K562 (cell line): ENCODE data around the gene TRUB2. TPM values are rescaled to one million over a fixed set of nuclear protein-coding genes. Genes with fewer than 3 reads are reported as not detected.

Experiments used
- ATAC-seq: fragments of 200-7000 bp; cut with Tn5 transposase; 3 replicates; pipeline ENCODE4 v1.9.1; 2020; ENCODE audit warnings: moderate library complexity
- BruUV-seq: library from RNA; stranded (reverse); fragments of 400-500 nt; replicated peaks from 2 replicates; lab custom pipeline; 2021; lab: Mats Ljungman, UMichigan
- CTCF ChIA-PET: fragments of 300-600 bp; formaldehyde crosslinking; extraction: SDS; loops from one replicate; lab custom pipeline; 2021; ENCODE audit warnings: low intra/inter-chr PET ratio; lab: Yijun Ruan, JAX
- POLR2A ChIA-PET: fragments of 300-600, 350-650 bp; sonication (Branson Sonifier 250); formaldehyde crosslinking; extraction: SDS; loops from one replicate; lab custom pipeline; 2021; ENCODE audit warnings: antibody characterized with exemption, inconsistent platforms; lab: Yijun Ruan, JAX
- DNase-seq, 4 experiments: peaks; one replicate each; pipeline versions ENCODE4 v3.0.0 to v3.0.0-alpha.2; 2011 to 2018; ENCODE audit warnings: low spot score in 3 of 4, mixed read lengths in 3 of 4; ENCODE audit errors: extremely low read depth in 1 of 4
- FAIRE-seq: peaks from 2 replicates; lab custom pipeline; 2011; peaks lifted over from hg19 to GRCh38; lab: Jason Lieb, UNC
- H2AFZ ChIP-seq: 2 replicates; pipeline ENCODE4 v1.6.0; 2011; ENCODE audit warnings: low read depth, low read length, control low read depth, inconsistent platforms
- H3K27ac ChIP-seq: fragments of 200-600 bp; 3 replicates; pipeline ENCODE4 v1.8.0; 2011; ENCODE audit warnings: low read depth, mild to moderate bottlenecking, control low read depth, inconsistent platforms, low read length, moderate library complexity, mixed read lengths; ENCODE audit errors: extremely low read depth
- H3K27me3 ChIP-seq, 2 experiments: fragments of 300-600 bp in 1 of 2; 2 replicates in 1 of 2; 3 replicates in 1 of 2; pipeline versions ENCODE4 v1.6.0 to v1.8.0; 2011; ENCODE audit warnings: inconsistent platforms in 2 of 2, low read length in 2 of 2, mild to moderate bottlenecking in 1 of 2, mixed read lengths in 1 of 2, moderate library complexity in 1 of 2; ENCODE audit not compliant: control insufficient read depth in 2 of 2, insufficient read depth in 2 of 2
- H3K36me3 ChIP-seq: fragments of 300-600 bp; 3 replicates; pipeline ENCODE4 v1.8.0; 2011; ENCODE audit warnings: mild to moderate bottlenecking, low read length, inconsistent platforms; ENCODE audit not compliant: control insufficient read depth, insufficient read depth
- H3K4me1 ChIP-seq, 2 experiments: fragments of 200-600 bp in 1 of 2; replicated peaks in 1 of 2; 2 replicates in 1 of 2; 3 replicates in 1 of 2; pipeline versions ENCODE4 v1.5.1 to v1.8.0; 2011; ENCODE audit warnings: inconsistent platforms in 2 of 2, low read length in 2 of 2, mild to moderate bottlenecking in 1 of 2, mixed read lengths in 1 of 2, moderate library complexity in 1 of 2; ENCODE audit not compliant: control insufficient read depth in 2 of 2, insufficient read depth in 2 of 2
- H3K4me2 ChIP-seq: 2 replicates; pipeline ENCODE4 v1.6.1; 2011; ENCODE audit warnings: low read length, control low read depth, inconsistent platforms, mixed read lengths; ENCODE audit not compliant: insufficient read depth
- H3K4me3 ChIP-seq: fragments of 200-600 bp; sonication (generic), shearing (Covaris generic); 2 replicates; pipeline ENCODE4 v1.5.1; 2016; ENCODE audit warnings: control low read depth, inconsistent platforms
- H3K79me2 ChIP-seq: fragments of 200-600 bp; 3 replicates; pipeline ENCODE4 v1.8.0; 2011; ENCODE audit warnings: low read length, inconsistent platforms; ENCODE audit not compliant: control insufficient read depth, insufficient read depth
- H3K9ac ChIP-seq, 2 experiments: 2 replicates each; pipeline versions ENCODE4 v1.6.0 to v1.6.1; 2011; ENCODE audit warnings: low read depth in 2 of 2, low read length in 2 of 2, control low read depth in 1 of 2, inconsistent platforms in 1 of 2, mild to moderate bottlenecking in 1 of 2, mixed read lengths in 1 of 2; ENCODE audit not compliant: insufficient read depth in 1 of 2
- H3K9me1 ChIP-seq: one replicate; pipeline ENCODE4 v1.6.0; 2011; ENCODE audit warnings: inconsistent platforms, mild to moderate bottlenecking, low read length, moderate library complexity; ENCODE audit not compliant: control insufficient read depth, insufficient read depth
- H3K9me3 ChIP-seq: replicated peaks from 2 replicates; pipeline ENCODE4 v1.5.1; 2011; ENCODE audit warnings: low read depth, low read length, inconsistent platforms; ENCODE audit not compliant: control insufficient read depth, insufficient read depth
- H4K20me1 ChIP-seq: replicated peaks from 2 replicates; pipeline ENCODE4 v1.6.1; 2011; ENCODE audit warnings: low read length, inconsistent platforms, mixed read lengths; ENCODE audit not compliant: control insufficient read depth, insufficient read depth
- GABPB2 ChIP-seq: fragments of 250-450 bp; sonication (Bioruptor Pico); conservative IDR thresholded peaks from 2 replicates; pipeline ENCODE4 v1.5.1; 2021; ENCODE audit warnings: mild to moderate bottlenecking
- MCM7 ChIP-seq, 2 experiments: fragments of 450-650 bp; IDR thresholded peaks; 2 replicates each; pipeline ENCODE4 v1.6.1; 2016 to 2018
- POLR2A ChIP-seq: fragments of 450-650 bp; conservative IDR thresholded peaks from 2 replicates; pipeline ENCODE4 v1.6.1; 2016
- POLR2AphosphoS5 ChIP-seq: IDR thresholded peaks from 2 replicates; pipeline ENCODE4 v1.6.1; 2011; ENCODE audit warnings: mild to moderate bottlenecking, low read depth, low read length, moderate library complexity; ENCODE audit not compliant: control insufficient read depth, insufficient read depth
- POLR3G ChIP-seq: IDR thresholded peaks from 2 replicates; pipeline ENCODE4 v1.6.1; 2011; ENCODE audit not compliant: insufficient read length, insufficient replicate concordance; ENCODE audit errors: extremely low read depth
- RBFOX2 ChIP-seq: fragments of 200-400 bp; formaldehyde crosslinking; IDR thresholded peaks from 2 replicates; pipeline ENCODE4 v1.6.1; 2017; ENCODE audit warnings: low read depth, mild to moderate bottlenecking, low read length, moderate library complexity
- TOE1 ChIP-seq, 2 experiments: fragments of 450-650 bp in 1 of 2; sonication (generic) in 1 of 2; formaldehyde crosslinking in 1 of 2; IDR thresholded peaks; 2 replicates each; pipeline versions ENCODE4 v1.7.1 to v1.8.0; 2016 to 2022; ENCODE audit warnings: borderline replicate concordance in 2 of 2, mild to moderate bottlenecking in 2 of 2, antibody characterized with exemption in 1 of 2, inconsistent platforms in 1 of 2, low read depth in 1 of 2, missing genetic modification reagents in 1 of 2, moderate library complexity in 1 of 2
- VEZF1 ChIP-seq: fragments of 200-800 bp; sonication (Bioruptor generic); IDR thresholded peaks from 2 replicates; pipeline ENCODE4 v1.6.1; 2017; ENCODE audit warnings: missing genetic modification characterization, missing compliant biosample characterization
- ZNF12 ChIP-seq: sonication (generic); formaldehyde crosslinking; IDR thresholded peaks from 2 replicates; pipeline ENCODE4 v1.4.0; 2020; ENCODE audit warnings: mild to moderate bottlenecking, missing genetic modification reagents
- ZNF444 ChIP-seq: fragments of 250-450 bp; sonication (Bioruptor Pico); IDR thresholded peaks from 2 replicates; pipeline ENCODE4 v1.4.0; 2020; ENCODE audit warnings: mild to moderate bottlenecking, moderate library complexity
- in situ Hi-C: fragments of 300-500 bp; cut with MboI; formaldehyde crosslinking; loops from 4 replicates; pipeline ENCODE4 v1.15.0; 2018; ENCODE audit warnings: inconsistent platforms, mixed read lengths
- intact Hi-C: fragments of 100-400 bp; cut with micrococcal nuclease; formaldehyde crosslinking; loops from 2 replicates; pipeline ENCODE4 v1.14.2; 2022
- polyA plus RNA-seq, 8 experiments: library from polyadenylated mRNA; depleted of rRNA in 4 of 8; stranded (reverse) in 5 of 8; unstranded in 3 of 8; fragments of >200 nt; fragmentation: Nextera tagmentation in 2 of 8; fragmentation: Illumina TruSeq in 1 of 8; extraction: Ambion mirVana in 2 of 8; extraction: Trizol in 1 of 8; gene quantifications; 2 replicates each; pipeline versions ENCODE4 v1.2.1 to v1.2.3, GENCODE V29; 2011 to 2014; ENCODE audit warnings: inconsistent platforms in 1 of 8, missing spikeins in 1 of 8
- total RNA-seq, 7 experiments: library from RNA; depleted of rRNA in 6 of 7; stranded (reverse); fragments of >200 nt in 6 of 7; fragmentation: Illumina TruSeq in 2 of 7; extraction: Trizol in 2 of 7; gene quantifications; 2 replicates each; pipeline versions ENCODE4 v1.2.1 to v1.2.3, GENCODE V29; 2011 to 2021; ENCODE audit warnings: low replicate concordance in 1 of 7

The TRUB2 gene
- total and polyA plus RNA-seq, 9 of the 15 experiments (the other 6 are each of a cell fraction or from before 2014, with no cell fraction given) = 9.3 to 110 (median 63.0) TPM

- TF ChIP-seq RBFOX2 (peak; percentile 79), GABPB2 (no peak), POLR2A (peak; percentile 81), POLR3G (no peak), ZNF444 (CRISPR knock-in tag) (no peak), VEZF1 (CRISPR knock-in tag) (peak; percentile 88), TOE1 (IDR thresholded peaks at IDR 0.05; ENCODE audit: borderline replicate concordance) (no peak), TOE1 (CRISPR knock-in tag; IDR thresholded peaks at IDR 0.05; ENCODE audit: borderline replicate concordance, low read depth) (peak; percentile 37; the same call in 1 of the 2 replicates)
- TF ChIP-seq, all 486 proteins: peak for 91
Observed at GRCh38 chr9:128370752-128371629, 48.7 kb upstream of the TRUB2 start, which contains the start of gene URM1 (continued).

DNA sequence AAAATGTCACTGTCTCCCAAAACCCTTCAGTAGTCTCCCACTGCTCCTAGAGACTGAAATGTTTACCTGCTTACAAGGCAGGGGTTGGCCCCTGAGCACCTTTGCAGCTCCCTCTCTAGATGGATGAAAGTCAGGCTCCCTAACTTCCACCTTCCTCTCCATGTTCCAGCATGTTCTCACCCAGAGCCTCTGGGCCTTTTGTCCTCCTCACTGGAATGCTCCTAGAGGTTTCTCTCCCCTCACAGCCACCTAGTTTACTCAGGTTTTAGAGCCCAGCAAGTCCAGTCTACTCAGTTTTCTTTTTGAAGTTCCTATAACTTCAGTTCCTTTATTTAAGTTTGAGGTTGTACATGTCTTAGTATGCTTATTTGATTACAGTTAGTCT lies 48.1 kb upstream of the TRUB2 start:
- ATAC-seq = peak; percentile 21
- peaks cover 50% of the 10 kb centered on the region for H3K79me2 ChIP-seq
- H3K9me1 ChIP-seq = no peaks in the 10 kb centered on the region
- intact Hi-C loops = no loop called here
- no peaks in the 10 kb centered on the region for H3K27me3 ChIP-seq
- in situ Hi-C loops = loop anchor here (25.0 kb wide), 1 partner anchor 608 kb away; no protein-coding TSS in a partner anchor
- peak overlapping the region; percentile 84 for H3K4me3 ChIP-seq
- no peak for FAIRE-seq
- peaks cover 21% of the 10 kb centered on the region for H3K36me3 ChIP-seq
- no peaks in the 10 kb centered on the region for H4K20me1 ChIP-seq
- BruUV-seq = no TSS peak
- peak overlapping the region; percentile 97 for H2AFZ ChIP-seq
- TF ChIP-seq POLR2AphosphoS5 = 0 out of 2 replicates have a peak, but pooled peaks have one; percentile 4
- TF ChIP-seq MCM7 (IDR thresholded peaks at IDR 0.05) = no peak
- TF ChIP-seq ZNF12 (CRISPR knock-in tag) = 0 out of 2 replicates have a peak, but pooled peaks have one; percentile 37
- CTCF ChIA-PET = no interaction called here
- H3K9ac ChIP-seq = peak overlapping the region; percentile 86 to 94; a peak in 3 of 4 replicates
- H3K9me3 ChIP-seq = no peaks in the 10 kb centered on the region
- peak overlapping the region; percentile 87 for H3K4me2 ChIP-seq
- POLR2A ChIA-PET = interaction anchor here (0.9 to 2.2 kb wide), 5 partner anchors 9 to 51 kb away, joined by 3 to 11 read pairs (median 4); no protein-coding TSS in a partner anchor
- H3K27ac ChIP-seq = peak overlapping the region; percentile 77
- DNase-seq = no peak
- H3K4me1 ChIP-seq = peaks cover 13 to 17% of the 10 kb centered on the region in 2 experiments
